HG03558 (cell line): ENCODE data around the gene RNH1.

Experiments
- ATAC-seq: cut with Tn5 transposase; IDR thresholded peaks from one replicate; pipeline ENCODE4 v1.9.1; 2021; ENCODE audit warnings: moderate number of reproducible peaks; ENCODE audit not compliant: unreplicated experiment; ENCODE audit errors: extremely low read depth

Gene RNH1

DNA sequence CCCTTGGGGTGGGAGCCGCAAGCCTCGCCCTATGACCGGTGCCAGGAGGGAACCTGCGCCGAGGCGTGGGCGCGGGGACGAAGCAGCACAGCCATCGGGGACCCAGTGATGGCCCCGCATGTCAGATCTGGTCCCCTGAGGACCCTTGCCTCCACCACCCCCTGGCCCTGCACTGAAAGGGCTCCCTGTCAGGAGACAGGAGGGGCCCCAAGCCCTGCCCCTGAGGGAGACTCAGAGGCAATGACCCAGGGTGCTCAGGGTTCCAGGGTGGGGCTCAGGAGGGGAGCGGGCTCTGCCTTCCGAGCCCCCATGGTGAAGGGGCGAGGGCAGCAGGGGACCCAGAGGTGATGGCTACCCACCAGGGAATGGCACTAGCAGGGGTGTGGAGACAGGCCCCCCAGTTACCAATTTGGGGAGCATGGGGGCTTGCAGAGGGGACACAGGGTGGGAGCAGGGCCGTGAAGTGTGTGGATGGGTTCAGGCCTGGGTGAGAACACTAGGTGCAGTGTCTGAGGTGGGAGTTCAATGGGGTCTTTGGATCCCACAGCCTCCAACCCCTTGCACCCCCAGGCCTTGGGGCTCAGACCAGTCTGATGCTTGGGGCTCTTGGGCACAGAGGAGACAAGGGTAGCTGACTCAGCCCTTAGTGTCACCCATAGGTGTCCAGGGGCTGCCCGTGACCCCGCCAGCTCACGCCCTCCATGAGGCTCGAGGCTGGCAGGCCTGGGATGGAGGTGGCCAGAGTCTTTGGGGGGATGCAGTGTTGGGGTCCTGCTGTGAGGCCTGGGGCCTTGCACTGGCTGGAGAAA lies 30.8 kb upstream of the RNH1 start:
- no peak for ATAC-seq

DNA sequence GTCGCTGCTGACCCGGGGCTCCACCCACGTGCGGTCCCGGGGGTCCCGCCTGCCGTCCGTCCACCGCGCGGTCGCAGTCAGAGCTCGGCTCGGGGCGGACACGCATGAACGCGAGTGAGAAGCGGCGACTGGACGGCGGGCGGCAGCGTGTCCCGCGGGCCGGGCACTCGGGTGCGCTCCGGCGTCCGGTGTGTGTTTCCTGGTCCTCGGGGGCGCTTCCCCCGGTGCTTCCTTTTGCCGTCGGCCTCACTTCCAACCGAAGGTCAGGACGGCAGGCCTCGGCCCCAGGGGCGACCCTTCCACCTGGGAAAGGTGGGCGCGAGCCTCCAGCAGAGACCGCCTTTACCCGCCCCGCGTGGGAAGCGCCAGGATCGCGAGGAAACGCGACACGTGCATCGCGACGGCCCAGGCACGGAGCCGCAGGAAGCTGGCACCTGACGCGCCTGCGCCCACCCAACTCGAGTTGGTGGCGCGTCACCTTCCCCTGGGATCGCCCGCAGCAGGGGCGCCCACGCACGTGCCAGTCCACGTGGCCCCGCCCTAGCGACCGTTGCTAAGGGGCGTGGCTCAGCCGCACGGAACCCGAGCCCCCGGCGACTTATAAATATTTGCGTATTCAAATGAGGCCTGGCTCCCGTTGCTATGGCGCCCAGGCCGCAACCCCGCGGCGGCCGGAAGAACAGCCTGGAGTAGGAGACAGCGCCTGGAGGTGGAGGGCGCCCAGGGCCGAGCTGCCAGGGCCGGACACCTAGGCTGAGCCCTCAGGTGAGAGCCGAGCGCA lies 30.0 kb upstream of the RNH1 start, which contains the start of gene LRRC56:
Gene LRRC56 (plus strand): TSS at position 687 of the 781 bp plus-strand sequence. CDS start 3,158 bp downstream, outside the sequence.
- no peak for ATAC-seq

DNA sequence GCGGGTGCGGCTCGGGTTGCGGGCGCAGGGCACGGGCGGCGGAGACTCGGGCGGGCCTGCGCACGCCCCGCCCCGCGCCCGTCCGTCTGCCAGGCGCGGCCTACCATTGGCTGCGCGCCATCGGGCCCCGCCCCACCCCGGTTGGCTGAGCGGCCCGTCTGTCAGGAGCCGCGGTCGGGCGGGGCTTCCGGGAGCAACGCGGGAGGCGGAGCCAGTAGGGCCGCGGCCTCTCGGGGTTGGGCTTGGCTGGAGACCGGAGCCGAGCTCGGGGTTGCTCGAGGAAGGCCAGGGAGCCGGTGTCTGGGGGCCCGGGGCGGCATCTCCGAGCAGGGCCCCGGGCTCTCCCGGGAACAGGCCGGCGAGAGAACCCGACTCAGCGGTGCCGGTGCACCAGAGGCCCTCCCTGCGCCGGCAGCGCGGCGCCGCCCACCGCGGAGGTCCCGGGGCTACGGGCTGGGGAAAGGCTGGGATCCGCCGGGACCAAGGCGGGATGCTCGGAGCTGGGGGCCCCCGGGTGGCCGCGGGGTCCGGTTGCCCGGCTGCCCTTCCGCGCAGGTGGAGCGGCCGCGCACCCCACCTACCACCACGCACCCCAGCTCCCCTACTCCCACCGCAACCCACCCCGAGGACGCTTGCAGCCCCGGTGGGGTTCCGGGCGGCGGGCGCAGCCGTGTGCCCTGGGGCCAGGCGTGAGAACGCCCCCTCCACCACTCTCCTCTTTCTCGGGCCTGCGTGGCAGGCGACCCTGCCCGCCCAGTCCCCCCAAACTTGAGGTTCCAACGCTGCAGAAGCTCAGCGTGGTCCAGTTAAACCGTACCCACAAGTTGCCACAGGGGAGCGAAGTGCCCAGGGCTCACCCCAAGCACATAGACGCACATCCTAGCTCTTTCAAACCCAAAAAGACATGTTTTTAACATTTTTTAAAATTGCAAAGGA lies 28.7 kb upstream of the RNH1 start, which contains the start of gene HRAS:
Gene HRAS (minus strand): TSS at position 58 of the 936 bp plus-strand sequence.
- ATAC-seq: peak; percentile 55

DNA sequence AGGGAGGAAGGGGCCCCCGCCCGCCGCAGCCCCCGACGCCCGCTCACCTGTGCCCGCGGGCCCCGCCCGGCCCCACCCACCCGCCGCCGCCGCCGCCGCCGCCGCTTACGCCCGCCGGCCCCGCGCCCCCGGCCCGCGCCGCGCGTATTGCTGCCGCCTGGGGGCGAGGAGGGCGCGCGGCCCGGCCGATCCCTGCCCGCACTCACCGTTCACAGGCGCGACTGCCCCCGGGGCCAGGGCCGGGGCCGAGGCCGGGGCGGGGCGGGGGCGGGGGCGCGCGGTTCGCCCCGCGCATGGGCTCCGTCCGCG lies 28.1 kb upstream of the RNH1 start:
- ATAC-seq: no peak

DNA sequence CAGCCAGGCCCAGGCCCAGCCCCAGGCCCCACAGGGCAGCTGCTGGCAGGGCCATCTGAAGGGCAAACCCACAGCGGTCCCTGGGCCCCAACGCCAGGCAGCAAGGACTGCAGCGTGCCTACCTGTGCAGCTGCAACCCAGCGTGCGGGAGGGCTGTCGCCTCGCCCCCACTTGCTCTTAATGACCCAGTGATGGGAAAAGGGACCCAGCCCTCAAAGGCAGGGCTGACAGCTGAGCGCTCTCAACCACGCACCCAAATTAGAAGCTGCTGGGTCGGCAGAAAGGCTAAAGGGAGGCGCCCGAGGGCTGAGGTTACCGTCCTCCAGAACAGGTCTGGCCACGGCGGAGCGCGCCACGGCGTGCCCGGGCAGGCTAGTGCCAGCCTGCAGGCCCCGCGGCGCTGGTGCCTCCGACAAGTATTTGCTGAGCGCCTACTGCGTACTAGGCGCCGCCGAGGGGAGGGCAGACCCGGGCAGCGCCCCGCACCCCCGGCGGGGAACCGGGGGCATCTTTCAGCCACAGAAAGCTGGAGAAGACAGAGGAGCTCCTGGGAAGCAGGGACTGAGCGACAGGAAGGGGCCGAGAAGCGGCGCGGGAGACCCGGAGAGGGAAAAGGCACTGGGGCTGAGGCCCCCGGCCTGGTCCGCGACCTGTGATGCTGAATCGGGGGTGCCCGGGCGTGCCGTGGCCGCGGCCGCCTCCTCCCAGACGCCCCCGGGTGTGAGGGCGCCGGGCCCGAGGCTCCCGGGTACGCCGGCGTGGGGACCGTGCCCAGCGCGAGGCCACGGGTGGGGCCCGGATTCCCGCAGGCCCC lies 27.6 kb upstream of the RNH1 start:
- ATAC-seq: no peak

DNA sequence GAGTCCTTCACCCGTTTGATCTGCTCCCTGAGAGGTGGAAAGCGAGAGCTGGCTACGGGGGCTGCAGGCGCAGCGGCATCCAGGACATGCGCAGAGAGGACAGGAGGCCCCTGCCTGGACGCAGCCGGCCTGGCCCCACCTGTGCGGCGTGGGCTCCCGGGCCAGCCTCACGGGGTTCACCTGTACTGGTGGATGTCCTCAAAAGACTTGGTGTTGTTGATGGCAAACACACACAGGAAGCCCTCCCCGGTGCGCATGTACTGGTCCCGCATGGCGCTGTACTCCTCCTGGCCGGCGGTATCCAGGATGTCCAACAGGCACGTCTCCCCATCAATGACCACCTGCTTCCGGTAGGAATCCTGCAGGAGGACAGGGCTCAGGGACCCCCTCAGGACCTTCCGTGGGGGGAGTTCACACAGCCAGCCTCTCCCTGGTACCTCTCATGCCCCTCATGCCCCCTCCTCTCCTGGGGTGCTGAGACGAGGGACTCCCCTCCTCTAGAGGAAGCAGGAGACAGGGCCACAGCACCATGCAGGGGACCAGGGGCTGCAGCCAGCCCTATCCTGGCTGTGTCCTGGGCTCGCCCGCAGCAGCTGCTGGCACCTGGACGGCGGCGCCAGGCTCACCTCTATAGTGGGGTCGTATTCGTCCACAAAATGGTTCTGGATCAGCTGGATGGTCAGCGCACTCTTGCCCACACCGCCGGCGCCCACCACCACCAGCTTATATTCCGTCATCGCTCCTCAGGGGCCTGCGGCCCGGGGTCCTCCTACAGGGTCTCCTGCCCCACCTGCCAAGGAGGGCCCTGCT lies 26.7 kb upstream of the RNH1 start:
- ATAC-seq: no peak

DNA sequence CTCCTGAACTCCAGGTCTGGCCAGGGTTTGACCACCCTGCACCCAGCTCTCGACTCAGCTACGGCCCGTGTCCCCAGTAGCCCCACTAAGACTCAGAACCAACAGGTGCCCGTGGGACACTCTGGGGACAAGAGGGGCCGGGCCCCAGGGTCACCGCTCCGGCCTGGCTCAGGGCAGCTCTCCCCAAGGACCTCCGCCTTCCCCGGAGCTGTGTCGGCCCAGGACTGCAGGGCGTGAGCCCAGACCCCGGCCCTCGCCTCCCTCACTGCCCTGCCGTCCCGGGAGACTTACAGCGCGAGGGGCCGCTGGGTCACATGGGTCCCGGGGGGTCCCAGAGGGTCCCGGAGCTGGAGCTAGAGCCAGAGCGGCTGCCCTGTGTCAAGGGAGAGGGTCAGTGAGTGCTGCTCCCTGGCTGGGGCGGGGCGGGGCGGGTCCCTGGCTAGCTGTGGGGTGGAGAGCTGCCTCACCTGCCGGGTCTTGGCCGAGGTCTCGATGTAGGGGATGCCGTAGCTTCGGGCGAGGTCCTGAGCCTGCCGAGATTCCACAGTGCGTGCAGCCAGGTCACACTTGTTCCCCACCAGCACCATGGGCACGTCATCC lies 26.0 kb upstream of the RNH1 start:
- no peak for ATAC-seq

DNA sequence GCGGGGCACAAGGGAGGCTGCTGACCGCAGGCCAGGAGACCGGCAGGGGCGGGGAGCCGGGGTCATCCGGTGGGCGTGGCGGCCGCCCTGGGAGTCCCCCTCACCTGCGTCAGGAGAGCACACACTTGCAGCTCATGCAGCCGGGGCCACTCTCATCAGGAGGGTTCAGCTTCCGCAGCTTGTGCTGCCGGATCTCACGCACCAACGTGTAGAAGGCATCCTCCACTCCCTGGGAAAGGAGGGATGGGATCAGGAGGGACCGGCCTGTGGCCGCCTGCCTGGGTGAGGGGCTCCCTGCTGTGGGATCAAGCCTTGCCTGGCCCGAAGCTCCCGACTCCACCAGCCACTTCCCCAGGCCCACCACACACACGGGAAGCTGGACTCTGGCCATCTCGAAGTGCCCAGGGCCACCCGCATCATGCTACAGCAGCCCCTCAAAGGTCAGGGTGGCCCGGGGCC lies 25.5 kb upstream of the RNH1 start:
- ATAC-seq: no peak

DNA sequence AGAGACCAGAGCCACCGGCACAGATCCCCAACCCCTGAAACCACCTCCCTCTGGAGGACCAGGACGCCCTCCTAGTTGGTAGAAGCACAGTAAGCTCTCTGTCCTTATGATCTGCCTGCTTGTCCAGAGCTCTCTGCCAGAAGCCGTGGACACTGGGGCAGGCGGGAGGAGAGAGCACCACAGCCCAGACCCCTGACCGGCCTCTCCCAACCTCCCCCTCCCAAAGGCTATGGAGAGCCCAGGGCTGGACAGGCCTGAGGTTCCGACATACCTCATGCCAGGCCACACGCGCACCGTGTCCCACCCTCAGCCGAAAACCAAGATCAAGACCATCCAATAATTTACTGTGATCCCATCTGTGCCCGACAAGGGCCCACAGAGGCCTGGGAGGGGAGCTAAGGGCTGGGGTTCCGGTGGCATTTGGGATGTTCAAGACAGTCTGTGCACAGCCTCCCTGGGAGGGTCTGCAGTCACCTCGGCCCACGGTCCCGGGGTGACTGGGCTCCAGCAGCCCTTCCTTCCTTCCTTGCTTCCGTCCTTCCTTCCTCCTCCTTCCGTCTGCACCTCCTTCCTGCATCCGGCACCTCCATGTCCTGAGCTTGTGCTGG lies 25.0 kb upstream of the RNH1 start:
- no peak for ATAC-seq

DNA sequence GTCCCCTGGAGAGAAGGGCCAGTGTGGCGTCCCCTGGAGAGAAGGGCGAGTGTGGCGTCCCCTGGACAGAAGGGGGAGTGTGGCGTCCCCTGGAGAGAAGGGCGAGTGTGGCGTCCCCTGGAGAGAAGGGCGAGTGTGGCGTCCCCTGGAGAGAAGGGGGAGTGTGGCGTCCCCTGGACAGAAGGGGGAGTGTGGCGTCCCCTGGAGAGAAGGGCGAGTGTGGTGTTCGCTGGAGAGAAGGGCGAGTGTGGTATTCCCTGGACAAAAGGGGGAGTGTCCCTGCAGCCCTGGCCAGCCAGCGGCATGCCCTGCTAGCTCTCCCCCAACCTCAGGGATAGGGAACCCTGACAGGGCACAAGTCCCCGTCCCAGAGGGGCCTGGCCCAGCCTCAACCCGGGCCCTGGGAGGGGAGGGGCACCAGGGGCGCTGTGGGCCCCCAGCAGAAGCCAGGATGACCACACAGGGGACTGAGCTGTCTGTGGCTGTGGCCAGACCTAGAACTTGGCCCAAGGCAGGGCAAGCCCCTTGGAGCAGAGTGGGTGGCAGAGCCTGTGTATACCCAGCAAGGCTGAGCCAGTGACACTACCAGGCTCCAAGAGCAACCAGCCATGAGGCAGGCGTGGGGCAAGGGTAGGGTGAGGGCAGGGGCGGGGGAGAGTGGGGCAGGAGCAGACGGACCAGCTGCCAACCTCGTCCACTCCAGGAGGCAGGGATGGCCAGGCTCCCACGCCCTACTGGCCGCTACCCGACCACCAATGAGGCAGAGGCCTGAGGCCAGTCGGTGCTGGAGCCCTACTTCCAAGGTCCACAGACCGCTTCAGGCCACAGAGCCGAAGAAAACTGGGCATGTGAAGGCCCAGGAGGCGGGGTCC lies 24.2 kb upstream of the RNH1 start:
- no peak for ATAC-seq

DNA sequence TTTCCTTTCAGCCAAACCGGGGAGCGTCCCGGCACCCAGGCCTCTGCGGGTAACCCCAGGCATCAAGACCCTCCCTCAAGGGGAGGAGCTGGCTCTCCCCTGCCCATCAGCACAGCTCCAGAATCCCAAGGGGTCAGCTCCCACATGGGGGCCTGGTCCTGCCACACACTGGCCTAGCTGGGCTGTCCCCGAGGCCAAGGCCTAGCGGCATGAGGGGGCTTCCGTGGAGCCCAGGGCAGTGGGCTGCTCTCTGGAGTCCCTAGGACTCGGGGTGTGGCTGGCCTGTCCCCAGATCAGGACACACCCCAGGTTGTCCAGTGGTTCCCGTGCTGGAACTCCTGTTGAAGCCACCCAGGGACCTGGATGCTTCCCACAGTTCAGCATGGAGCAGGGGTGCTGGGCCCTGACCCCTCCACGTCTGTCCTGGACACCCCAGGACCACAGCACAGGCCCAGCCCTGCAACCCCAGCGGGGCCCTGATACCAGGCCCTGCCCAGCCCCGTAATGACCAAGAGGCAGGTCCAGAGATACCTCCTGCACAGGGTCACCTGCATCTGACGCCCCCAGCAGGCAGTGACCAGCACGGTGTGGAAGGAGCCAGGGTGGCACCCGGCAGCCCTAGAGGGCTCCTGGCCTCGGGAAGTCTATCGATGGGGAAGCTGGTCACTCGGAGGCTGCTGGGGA lies 22.8 kb upstream of the RNH1 start:
- ATAC-seq: no peak

DNA sequence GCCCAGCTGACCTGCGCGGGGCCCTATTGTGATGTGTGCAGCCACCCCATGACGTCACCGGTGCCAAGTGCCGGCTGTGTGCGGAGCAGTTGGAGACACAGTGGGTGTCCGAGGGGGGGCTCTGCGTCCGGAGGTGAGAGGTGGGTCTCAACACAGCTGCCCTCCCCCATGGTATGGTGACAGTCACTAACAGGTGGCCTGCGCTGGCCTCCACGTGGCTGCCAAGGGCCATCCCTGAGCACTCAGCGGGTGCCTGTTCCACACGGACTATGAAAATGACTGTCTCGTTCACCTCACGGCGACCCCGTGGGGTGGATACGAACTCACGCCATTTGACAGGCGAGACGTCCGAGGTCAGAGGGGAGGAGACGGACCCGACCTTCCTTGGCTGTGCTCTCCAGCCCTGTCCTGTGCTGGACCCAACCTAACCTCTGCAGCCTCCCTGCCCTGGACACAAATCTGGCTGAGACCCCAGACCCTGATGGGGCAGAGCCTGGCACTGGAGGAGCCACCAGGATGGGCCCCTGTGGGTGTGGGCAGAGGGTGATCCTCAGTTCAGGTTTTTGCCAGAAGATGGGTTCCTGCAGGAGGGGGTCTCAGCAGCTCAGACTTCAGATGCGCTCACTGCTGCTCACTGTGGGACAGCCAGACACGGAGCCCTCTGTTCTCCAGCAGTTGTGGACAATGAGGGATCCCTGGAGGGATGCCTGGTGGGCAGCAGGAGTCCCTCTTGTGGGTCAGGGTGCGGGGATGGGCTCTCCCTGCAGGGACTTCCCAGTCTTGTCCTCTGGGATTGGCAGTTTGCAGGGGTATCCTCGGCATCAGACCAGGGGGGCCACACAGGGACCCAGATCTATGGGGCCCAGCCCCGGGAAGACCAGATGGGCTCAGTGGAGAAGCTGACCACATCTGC lies 22.0 kb upstream of the RNH1 start:
- no peak for ATAC-seq

DNA sequence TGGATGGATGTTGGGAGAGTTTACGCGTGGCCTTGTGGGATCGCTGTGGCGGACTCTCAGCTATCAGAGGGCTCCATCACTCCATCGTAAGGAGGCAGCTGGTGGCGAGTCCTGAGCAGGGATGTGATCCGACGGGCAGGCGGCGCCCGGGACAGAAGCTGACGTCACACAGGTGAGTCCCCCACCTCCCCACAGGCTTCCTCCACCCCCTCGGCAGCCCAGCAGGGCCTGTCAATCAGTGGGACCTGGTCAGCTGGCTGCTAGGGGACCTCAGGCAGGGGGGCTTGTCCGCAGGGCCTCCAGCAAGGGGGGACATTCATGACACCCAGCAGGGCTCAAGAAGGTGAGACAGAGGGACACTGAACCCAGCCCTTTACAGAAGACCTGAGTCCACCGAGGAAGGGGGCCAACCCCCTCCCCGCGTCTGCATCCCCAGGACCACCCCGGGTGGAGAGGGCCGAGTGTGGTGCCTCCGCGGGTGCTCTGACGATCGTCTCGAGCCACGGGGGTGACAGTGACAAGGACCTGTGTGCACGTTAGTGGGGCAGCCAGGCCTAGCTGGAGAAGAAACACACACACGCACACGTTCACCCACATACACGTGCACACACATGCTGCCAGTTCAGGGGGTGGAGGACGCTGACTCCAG lies 21.2 kb upstream of the RNH1 start:
- ATAC-seq: no peak

DNA sequence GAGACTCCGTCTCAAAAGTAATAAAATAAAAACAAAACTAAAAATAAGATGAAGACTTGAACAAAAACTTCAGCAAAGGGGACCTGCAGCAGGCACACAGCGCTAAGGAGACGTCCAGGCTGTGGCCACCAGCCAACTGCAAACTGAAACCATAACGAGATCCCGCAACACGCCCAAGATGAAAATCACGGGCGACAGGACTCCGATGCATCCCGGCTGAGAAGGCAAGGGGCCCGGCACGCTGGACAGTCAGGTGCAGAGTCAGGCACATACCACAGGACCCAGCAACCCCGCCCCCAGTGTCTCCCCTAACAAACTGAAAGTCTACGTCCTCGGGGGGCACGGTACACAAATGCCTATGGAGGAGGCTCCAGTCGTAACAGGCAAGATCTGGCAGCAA lies 19.1 kb upstream of the RNH1 start:
- no peak for ATAC-seq

DNA sequence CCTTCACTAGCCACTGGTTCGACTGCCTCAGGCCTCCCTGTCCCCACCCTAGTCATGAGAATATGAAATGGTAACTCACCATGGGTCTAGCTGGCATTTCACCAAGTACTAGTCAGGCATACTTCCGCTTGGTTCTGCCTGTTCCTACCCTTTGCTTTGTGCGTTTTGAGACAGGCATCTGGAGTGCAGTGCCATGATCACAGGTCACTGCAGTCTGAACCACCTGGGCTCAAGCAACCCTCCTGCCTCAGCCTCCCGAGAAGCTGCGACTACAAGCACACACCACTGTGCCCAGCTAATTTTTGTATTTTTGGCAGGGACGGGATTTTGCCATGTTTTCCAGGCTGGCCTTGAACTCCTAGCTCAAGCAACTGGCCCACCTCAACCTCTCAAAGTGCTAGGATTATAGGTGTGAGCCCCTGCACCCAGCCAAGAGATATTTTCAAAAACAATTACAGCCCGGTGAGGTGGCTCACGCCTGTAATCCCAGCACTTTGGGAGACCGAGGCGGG lies 14.2 kb upstream of the RNH1 start:
- ATAC-seq: no peak
